Activated CD8-positive, alpha-beta memory T cell treated with anti-CD3 and anti-CD28 coated beads, Interleukin-2, amount 10 ng/mL, durations not matched to agents 7 days and 5 days (primary cell): ENCODE measurements around the gene LCN15. TPM values are rescaled to one million over a fixed set of nuclear protein-coding genes. Genes with fewer than 3 reads are reported as not detected.
A peak's percentile ranks its signal among the peaks of the same experiment; 100 is the strongest.

Source experiments
- ATAC-seq: fragments of 150-1000 bp; cut with Tn5 transposase; one replicate; pipeline ENCODE4 v1.10.0; 2021; ENCODE audit warnings: moderate library complexity
- CTCF ChIA-PET: fragments of 350-600 bp; sonication (Branson Sonifier 250); formaldehyde crosslinking; loops from one replicate; lab custom pipeline; 2021; ENCODE audit warnings: antibody characterized with exemption; lab: Charles Lee
- DNase-seq: peaks from one replicate; pipeline ENCODE4 v3.0.0-alpha.2; 2020
- H3K27ac Mint-ChIP-seq: one replicate; pipeline ENCODE4 v1.8.0; 2021; ENCODE audit warnings: mild to moderate bottlenecking, mixed read lengths
- H3K27me3 Mint-ChIP-seq: one replicate; pipeline ENCODE4 v1.8.0; 2021; ENCODE audit warnings: mixed read lengths
- H3K36me3 Mint-ChIP-seq: one replicate; pipeline ENCODE4 v1.8.0; 2021; ENCODE audit warnings: mild to moderate bottlenecking, mixed read lengths
- H3K4me1 Mint-ChIP-seq: one replicate; pipeline ENCODE4 v1.8.0; 2021; ENCODE audit warnings: mixed read lengths
- H3K4me3 Mint-ChIP-seq: one replicate; pipeline ENCODE4 v1.8.0; 2021; ENCODE audit warnings: mild to moderate bottlenecking, moderate library complexity, mixed read lengths
- H3K9me3 Mint-ChIP-seq: one replicate; pipeline ENCODE4 v1.8.0; 2022; ENCODE audit warnings: low read depth, mixed read lengths
- total RNA-seq, 2 experiments: library from RNA; stranded (reverse); gene quantifications; one replicate each; pipeline ENCODE4 v1.2.3, GENCODE V29; 2021

LCN15 gene
- total RNA-seq, 2 experiments from 2014 or later: not detected

DNA sequence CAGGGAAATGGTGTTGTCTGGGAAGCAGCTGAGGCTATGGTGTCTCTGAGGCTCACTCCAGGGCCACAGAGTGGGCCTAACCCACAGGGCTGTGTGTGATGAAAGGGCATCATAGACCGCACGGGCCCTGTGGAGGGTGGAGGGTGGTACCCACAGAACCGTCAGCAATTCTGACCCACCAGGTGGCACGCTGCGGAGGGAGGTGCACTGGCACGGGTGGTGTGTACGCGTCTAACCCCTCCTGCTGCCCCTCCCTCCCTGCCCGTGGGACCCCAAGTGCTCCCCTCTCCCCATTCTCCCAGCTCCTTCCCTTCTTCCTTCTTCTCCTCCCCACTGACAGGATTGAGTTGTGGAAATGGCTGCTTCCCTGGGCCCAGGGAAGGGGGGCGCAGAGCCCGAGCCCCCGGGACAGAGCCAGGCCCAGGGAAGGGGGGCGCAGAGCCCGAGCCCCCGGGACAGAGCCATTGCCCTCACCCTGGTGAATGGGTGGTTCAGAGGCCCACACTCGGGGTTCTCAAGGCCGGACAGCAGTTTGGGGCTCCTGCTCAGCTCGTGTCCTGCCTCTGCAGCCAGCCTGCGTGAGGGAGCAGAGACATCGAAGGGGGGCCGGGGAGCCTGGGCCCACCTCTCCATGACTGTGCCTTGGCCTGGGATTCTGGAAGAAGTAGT is 28.4 kb downstream of the LCN15 start:
- H3K36me3 Mint-ChIP-seq: no peaks in the 10 kb centered on the region
- no peak overlapping the region for H3K4me3 Mint-ChIP-seq
- H3K9me3 Mint-ChIP-seq: no peaks in the 10 kb centered on the region
- CTCF ChIA-PET: no interaction called here
- H3K27ac Mint-ChIP-seq: no peak overlapping the region
- H3K4me1 Mint-ChIP-seq: peaks cover 6% of the 10 kb centered on the region
- no peak for ATAC-seq
- H3K27me3 Mint-ChIP-seq: peaks cover 3% of the 10 kb centered on the region
- DNase-seq: no peak

DNA sequence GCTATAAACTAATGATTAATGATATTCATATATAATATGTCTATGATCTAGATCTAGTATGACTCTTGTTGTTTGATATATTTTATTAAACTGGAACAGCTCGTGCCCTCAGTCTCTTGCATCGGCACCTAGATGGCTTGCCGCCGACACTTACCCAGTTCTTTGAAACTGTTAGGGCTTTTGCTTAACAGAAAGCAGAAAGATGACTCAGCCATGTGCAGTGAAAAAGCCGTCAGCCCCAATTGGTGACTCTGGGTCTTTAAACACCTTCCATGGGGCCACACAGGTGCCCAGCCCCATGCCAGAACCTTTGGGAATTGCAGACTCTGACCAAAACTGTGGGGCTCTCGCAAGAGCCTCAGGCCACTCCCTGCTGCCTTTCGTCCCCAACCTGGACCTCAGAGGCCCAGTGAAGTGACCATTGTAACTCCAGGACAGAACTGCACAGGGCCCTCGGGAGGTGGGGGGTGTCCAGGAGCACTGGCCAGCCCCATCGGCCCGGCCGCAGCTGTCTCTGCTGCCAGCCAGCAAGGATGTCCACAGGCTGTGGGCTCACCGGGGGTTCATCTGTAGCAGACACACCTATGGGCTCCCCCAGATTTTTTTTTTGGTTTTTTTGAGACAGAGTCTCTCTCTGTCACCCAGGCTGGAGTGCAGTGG is 29.4 kb downstream of the LCN15 start:
- peaks cover 3% of the 10 kb centered on the region for H3K27me3 Mint-ChIP-seq
- peaks cover 6% of the 10 kb centered on the region for H3K4me1 Mint-ChIP-seq
- no peak for ATAC-seq
- no peaks in the 10 kb centered on the region for H3K36me3 Mint-ChIP-seq
- DNase-seq: no peak
- H3K4me3 Mint-ChIP-seq: no peak overlapping the region
- H3K9me3 Mint-ChIP-seq: no peaks in the 10 kb centered on the region
- CTCF ChIA-PET: no interaction called here
- H3K27ac Mint-ChIP-seq: no peak overlapping the region

DNA sequence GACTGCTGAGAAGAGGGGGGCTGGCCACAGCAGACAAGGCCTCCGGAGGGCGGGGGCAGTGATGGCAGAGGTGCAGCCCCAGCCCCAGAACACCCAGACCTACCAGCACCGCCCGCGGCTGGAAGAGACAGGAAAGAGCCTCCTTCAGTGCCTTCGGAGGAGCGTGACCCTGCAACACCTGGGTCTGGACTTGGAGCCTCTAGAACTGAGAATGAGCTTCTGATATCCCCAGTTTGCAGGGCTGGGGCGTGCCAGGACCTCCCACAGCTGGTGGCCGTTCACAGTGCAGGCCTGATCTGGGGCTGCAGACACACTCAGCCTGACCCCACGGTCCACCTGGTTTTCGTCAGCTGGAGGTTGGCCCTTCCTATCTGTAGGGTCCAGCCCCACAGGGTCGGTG is 30.7 kb downstream of the LCN15 start:
- Mint-ChIP-seq H3K9me3 (no peaks in the 10 kb centered on the region), H3K36me3 (no peaks in the 10 kb centered on the region), H3K27me3 (peaks cover 7% of the 10 kb centered on the region), H3K4me1 (peaks cover 10% of the 10 kb centered on the region), H3K27ac (no peak overlapping the region), H3K4me3 (no peak overlapping the region)
- CTCF ChIA-PET: interaction anchor here (0.9 kb wide), 1 partner anchor 10 kb away, joined by 3 read pairs; no protein-coding TSS in a partner anchor
- DNase-seq (no peak), ATAC-seq (no peak)

DNA sequence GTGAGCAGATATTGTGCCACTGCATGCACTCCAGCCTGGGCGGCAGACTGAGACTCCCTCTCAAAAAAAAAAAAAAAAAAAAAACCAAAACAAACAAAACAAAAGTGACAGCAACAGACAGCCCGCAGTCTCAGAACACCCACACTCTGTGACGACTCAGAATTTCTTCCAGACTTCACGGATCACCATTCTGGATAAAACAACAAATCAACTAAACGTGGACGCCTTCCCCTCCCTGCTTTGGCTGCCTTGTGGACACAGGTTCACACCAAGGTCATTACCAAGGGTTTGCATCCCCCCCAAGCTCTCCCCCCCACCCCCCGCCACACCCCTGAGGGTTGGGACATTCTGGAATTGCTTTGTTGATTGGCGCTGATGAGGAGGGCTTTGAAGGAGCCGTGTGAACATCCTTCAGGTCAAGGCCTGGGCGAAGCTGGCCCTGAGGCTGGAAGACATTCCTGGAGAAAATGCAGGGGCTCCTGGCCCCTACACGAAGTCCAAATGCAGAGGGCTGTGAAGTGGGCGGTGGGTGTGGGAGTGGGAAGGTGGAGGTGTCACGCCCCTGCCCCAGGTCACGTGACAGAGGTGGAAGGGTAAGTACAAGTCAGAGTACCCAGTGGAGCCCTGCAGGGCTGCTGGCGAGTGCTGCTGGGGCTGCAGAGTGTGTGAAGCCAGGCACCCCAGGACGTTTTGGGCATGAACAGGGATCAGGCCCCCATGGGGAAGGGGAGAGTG is 31.7 kb downstream of the LCN15 start:
- DNase-seq (no peak), ATAC-seq (no peak)
- H3K4me3 Mint-ChIP-seq: no peak overlapping the region
- no peaks in the 10 kb centered on the region for H3K9me3 Mint-ChIP-seq
- no peak overlapping the region for H3K27ac Mint-ChIP-seq
- peaks cover 8% of the 10 kb centered on the region for H3K4me1 Mint-ChIP-seq
- CTCF ChIA-PET: interaction anchor here (0.6 kb wide), 1 partner anchor 39 kb away, joined by 3 read pairs; no protein-coding TSS in a partner anchor
- H3K27me3 Mint-ChIP-seq: peaks cover 4% of the 10 kb centered on the region
- peaks cover under 1% of the 10 kb centered on the region for H3K36me3 Mint-ChIP-seq

DNA sequence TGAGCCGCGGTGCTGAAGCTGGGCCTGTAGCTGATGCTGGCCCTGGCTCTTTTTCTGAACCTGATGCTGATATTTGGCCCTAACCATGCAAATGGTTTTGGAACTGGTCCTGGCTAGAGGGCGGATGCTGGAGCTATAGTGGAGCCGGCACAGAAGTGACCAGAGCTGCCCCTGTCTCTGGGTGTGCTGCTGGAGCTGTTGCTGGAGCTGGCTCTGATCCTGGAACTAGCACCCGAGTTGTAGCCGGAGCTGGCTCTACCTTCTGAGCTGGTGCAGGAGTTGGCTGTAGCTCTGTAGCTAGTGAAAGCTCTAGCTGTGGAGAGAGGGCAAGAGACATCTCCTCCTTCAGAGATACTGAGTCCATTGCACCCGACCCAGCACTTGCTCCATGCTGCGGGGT is 34.4 kb downstream of the LCN15 start:
- H3K9me3 Mint-ChIP-seq: no peaks in the 10 kb centered on the region
- CTCF ChIA-PET: interaction anchor here (0.9 to 2.5 kb wide), 11 partner anchors 10 to 510 kb away, joined by 3 to 7 read pairs (median 4); partner anchors contain the start of gene NPDC1
- H3K27ac Mint-ChIP-seq: no peak overlapping the region
- peaks cover 4% of the 10 kb centered on the region for H3K27me3 Mint-ChIP-seq
- no peak for ATAC-seq
- no peak for DNase-seq
- H3K36me3 Mint-ChIP-seq: peaks cover 22% of the 10 kb centered on the region
- H3K4me1 Mint-ChIP-seq: peaks cover 28% of the 10 kb centered on the region
- H3K4me3 Mint-ChIP-seq: no peak overlapping the region

DNA sequence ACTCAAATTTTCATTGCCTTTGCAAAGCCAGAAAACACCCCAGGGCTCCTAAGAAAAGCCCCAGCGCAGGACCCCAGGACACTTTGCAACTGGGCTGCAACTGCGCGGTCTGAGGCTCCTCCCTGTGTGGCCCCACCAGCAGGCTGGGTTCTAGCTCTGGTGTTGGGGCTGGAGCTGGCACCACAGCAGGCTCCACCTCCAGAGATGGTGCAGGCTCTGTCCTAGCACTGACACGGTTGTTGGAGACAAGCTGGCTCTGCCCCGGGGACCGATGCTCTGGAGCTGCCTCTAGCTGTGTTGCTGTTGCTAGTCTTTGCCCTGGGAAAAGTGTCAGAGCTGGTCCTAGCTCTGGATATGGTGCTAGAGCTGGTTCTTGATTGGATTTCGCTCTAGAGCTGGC is 35.2 kb downstream of the LCN15 start:
- CTCF ChIA-PET: interaction anchor here (0.6 to 3.4 kb wide), 22 partner anchors 12 to 511 kb away, joined by 3 to 30 read pairs (median 4); partner anchors contain the start of genes AGPAT2, AJM1, LCN8 and NPDC1
- ATAC-seq: no peak
- Mint-ChIP-seq H3K4me3 (peak overlapping the region; percentile 36), H3K27me3 (peaks cover 4% of the 10 kb centered on the region), H3K36me3 (peaks cover 27% of the 10 kb centered on the region), H3K27ac (no peak overlapping the region), H3K9me3 (no peaks in the 10 kb centered on the region), H3K4me1 (peaks cover 31% of the 10 kb centered on the region)
- DNase-seq: no peak

DNA sequence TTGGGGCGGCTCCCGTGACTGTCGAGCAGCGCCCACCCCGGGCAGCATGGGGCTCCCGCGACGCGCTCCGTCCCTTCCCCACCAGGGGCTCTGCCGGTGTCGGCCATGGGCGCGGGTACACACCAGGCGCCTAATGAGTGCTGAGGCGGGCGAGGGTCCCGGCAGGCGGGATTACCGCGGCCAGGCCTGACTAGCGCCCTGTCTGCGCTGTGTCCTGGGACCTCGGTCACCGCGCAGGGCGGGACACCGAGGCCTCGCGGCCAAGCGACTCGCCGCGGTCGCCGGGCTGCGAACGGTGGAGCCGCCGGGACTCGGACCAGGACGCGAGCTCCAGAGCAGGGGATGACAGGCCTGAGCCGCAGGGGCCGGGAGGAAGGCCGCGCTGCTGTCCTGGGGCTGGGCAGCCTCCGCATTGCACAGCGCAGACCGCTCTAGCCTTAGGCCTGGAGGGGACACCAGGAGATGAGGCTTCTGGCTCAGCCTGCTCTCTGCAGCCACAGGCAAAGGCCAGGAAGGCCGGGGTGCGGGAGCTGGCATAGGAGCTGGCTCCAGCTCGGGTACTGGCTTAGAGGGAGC is 35.7 kb downstream of the LCN15 start:
- DNase-seq (no peak), ATAC-seq (peak; percentile 13)
- H3K4me1 Mint-ChIP-seq: peaks cover 36% of the 10 kb centered on the region
- CTCF ChIA-PET: interaction anchor here (0.7 to 3.4 kb wide), 22 partner anchors 10 to 385 kb away, joined by 3 to 30 read pairs (median 5); partner anchors contain the start of genes AGPAT2, AJM1, LCN8 and RABL6
- peak overlapping the region; percentile 36 for H3K4me3 Mint-ChIP-seq
- H3K27ac Mint-ChIP-seq: no peak overlapping the region
- H3K36me3 Mint-ChIP-seq: peaks cover 32% of the 10 kb centered on the region
- H3K9me3 Mint-ChIP-seq: no peaks in the 10 kb centered on the region
- H3K27me3 Mint-ChIP-seq: peaks cover 4% of the 10 kb centered on the region

DNA sequence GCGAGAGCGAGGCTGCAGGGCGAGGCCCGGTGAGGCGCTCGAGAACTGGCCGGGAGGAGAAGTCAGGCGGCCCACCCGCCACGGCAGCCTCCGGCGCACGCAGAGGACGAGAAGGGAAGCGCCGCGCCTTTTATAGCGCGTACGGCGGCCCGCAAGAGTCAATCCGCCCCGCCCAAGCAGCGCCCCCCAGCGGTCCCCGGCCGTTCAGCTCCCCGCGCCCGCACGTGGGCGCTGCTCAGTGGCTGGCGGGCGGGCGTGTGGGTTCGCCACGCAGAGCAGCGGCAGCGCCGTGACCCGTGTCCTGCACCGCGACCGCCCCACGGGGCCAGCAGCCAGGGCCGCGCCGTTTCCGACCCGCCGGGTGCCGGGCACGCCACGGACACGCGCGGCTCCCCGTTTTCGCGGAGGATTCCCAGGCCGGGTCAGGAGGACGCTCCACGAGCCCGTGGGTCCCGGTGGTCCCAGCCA is 36.2 kb downstream of the LCN15 start:
- Mint-ChIP-seq H3K4me3 (peak overlapping the region; percentile 92), H3K4me1 (peaks cover 38% of the 10 kb centered on the region), H3K27me3 (peaks cover 4% of the 10 kb centered on the region), H3K36me3 (peaks cover 34% of the 10 kb centered on the region), H3K27ac (no peak overlapping the region), H3K9me3 (no peaks in the 10 kb centered on the region)
- ATAC-seq (peak; percentile 79), DNase-seq (peak; percentile 92)
- CTCF ChIA-PET: interaction anchor here (0.8 to 3.4 kb wide), 21 partner anchors 9 to 365 kb away, joined by 3 to 30 read pairs (median 5); partner anchors contain the start of genes AGPAT2, AJM1, DNLZ and LCN8

DNA sequence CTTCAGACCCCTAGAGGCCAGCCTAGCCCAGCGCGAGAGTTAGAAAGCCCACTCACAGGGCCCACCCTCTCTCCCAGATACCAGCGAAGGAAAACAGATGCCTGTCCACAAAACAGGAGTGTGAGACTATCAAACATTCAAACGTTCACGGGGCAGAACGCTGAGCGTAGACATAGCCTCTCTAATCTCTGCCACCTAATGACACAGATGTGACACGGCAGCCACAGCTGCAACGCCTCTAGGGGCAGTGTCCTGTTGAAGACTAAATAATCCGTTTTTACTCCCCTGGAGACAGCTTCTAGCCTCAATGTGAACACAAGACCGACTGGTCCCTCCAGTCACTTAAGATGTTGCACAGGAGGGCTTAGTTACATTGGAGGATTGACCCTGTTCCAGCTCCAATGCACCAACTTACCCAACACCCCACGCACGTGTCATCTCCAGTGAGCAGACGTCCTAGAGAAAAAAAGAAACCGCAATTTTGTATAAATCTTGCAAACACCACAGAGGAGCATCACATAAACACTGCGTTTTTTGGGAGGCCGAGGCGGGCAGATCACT is 37.6 kb downstream of the LCN15 start:
- H3K9me3 Mint-ChIP-seq: no peaks in the 10 kb centered on the region
- ATAC-seq (peak; percentile 37), DNase-seq (peak; percentile 80)
- H3K4me1 Mint-ChIP-seq: peaks cover 35% of the 10 kb centered on the region
- peaks cover 4% of the 10 kb centered on the region for H3K27me3 Mint-ChIP-seq
- CTCF ChIA-PET: interaction anchor here (0.7 to 3.4 kb wide), 21 partner anchors 8 to 403 kb away, joined by 3 to 30 read pairs (median 7); partner anchors contain the start of genes AGPAT2, DIPK1B, DNLZ and MAN1B1
- peak overlapping the region; percentile 87 for H3K27ac Mint-ChIP-seq
- H3K36me3 Mint-ChIP-seq: peaks cover 34% of the 10 kb centered on the region
- peak overlapping the region; percentile 92 for H3K4me3 Mint-ChIP-seq

DNA sequence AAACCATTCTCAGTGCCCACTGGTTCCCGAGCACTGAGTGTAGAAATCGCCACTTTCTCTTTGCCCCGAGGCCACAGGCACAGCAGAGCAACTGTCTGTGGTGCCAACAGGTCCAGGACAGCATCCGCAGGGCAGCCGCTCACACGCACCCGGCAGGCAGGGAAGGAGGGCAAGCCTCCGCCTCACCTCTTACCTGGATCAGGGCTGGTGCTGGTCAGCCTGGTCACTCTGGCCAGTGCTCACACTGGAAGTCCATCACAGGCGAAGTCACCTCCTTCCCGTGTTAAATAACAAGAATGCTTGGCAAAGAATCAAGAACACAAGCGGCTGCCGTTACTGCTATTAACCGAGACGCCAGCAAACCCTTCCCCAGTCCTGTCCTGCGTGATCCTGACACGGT is 38.2 kb downstream of the LCN15 start:
- no peak for ATAC-seq
- peaks cover 34% of the 10 kb centered on the region for H3K36me3 Mint-ChIP-seq

DNA sequence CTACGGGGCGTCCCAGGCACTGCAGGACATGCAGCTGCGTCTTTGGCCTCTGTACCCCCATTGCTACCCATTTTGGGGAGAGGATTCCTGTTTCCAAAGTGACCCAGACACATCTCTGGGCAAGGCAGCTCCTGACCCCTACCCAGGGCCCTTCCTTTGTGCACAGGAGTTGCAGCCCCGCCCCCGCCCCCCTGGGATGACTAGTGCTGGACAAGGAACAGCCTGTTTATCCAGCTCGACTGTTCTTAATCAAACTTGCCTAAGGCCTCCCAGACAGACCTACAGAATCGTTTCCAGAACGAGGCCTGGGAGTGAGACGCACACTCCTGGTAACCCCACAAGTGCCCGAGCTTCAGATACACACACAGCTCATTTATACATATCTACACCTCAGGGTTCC is 38.7 kb downstream of the LCN15 start:
- CTCF ChIA-PET: interaction anchor here (0.8 to 1.1 kb wide), 2 partner anchors 12 to 54 kb away, joined by 3 to 4 read pairs; no protein-coding TSS in a partner anchor
- Mint-ChIP-seq H3K4me3 (peak overlapping the region; percentile 92), H3K27me3 (peaks cover 4% of the 10 kb centered on the region), H3K27ac (peak overlapping the region; percentile 87), H3K36me3 (peaks cover 34% of the 10 kb centered on the region), H3K4me1 (peaks cover 35% of the 10 kb centered on the region), H3K9me3 (no peaks in the 10 kb centered on the region)
- ATAC-seq: no peak
- no peak for DNase-seq

More for the DNA sequence above, 38.2 kb downstream of the LCN15 start:
- Mint-ChIP-seq H3K9me3 (no peaks in the 10 kb centered on the region), H3K27ac (peak overlapping the region; percentile 87), H3K4me3 (peak overlapping the region; percentile 92), H3K27me3 (peaks cover 4% of the 10 kb centered on the region), H3K4me1 (peaks cover 35% of the 10 kb centered on the region)
- CTCF ChIA-PET: interaction anchor here (0.8 to 3.4 kb wide), 7 partner anchors 10 to 403 kb away, joined by 3 to 30 read pairs (median 5); partner anchors contain the start of gene SAPCD2
- DNase-seq: no peak

DNA sequence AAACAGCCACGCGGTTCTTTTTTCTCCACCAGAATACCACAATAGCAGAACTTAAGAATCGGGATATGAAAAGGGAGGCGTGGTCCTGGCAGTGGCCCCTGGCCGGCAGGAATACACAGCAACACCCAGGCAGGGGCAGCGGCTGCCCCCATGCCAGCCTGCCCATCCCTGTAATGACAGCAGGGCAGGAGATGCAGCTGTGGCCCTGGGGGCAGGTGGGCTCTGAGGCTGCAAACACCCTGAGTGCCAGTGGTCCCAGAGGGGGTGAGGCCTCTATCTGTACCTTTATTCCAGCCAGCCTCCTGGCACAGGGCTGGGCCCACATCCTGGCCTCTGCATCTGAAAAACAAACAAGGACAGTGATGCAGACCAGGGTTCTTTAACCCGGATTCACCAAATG is 39.5 kb downstream of the LCN15 start:
- ATAC-seq (no peak), DNase-seq (no peak)
- CTCF ChIA-PET: no interaction called here
- Mint-ChIP-seq H3K27ac (no peak overlapping the region), H3K36me3 (peaks cover 34% of the 10 kb centered on the region), H3K9me3 (no peaks in the 10 kb centered on the region), H3K4me1 (peaks cover 35% of the 10 kb centered on the region), H3K4me3 (no peak overlapping the region), H3K27me3 (peaks cover 4% of the 10 kb centered on the region)
